ENCODE results near the gene SMC6.
A peak's percentile ranks its signal among the peaks of the same experiment; 100 is the strongest.

The SMC6 gene

GRCh38 chr2:17616405-17616804, 137.2 kb downstream of the SMC6 start:
- in situ Hi-C loops (cut with HindIII; ENCODE audit: low pct_ligation_motif_present, low sequenced_read_pairs), result no loop called here
- Histone ChIP-seq H3K36me3 (replicated peaks) (no peaks in the 10 kb centered on the region), H3K4me3 (ENCODE audit: low read depth, low read length) (no peak overlapping the region), H3K27me3 (replicated peaks) (no peaks in the 10 kb centered on the region), H3K27ac (no peak overlapping the region)
- no peak for TF ChIP-seq CTCF (IDR thresholded peaks at IDR 0.05; ENCODE audit: low read depth, low read length, missing control alignments)
- DNase-seq, result no peak

- H3K27me3 ChIP-seq (replicated peaks), result no peaks in the 10 kb centered on the region
- DNase-seq, result peak; percentile 15
Observed at GRCh38 chr2:17615728-17616351, 137.8 kb downstream of the SMC6 start.

GRCh38 chr2:17615147-17615546, 138.5 kb downstream of the SMC6 start:
- no peak for DNase-seq
- H3K27me3 ChIP-seq (replicated peaks), result no peaks in the 10 kb centered on the region
- H3K27ac ChIP-seq, result no peak overlapping the region
- no peak for TF ChIP-seq CTCF (IDR thresholded peaks at IDR 0.05; ENCODE audit: low read depth, low read length, missing control alignments)
- in situ Hi-C loops (cut with HindIII; ENCODE audit: low pct_ligation_motif_present, low sequenced_read_pairs), result no loop called here
- no peak overlapping the region for H3K4me3 ChIP-seq (ENCODE audit: low read depth, low read length)
- H3K36me3 ChIP-seq (replicated peaks), result no peaks in the 10 kb centered on the region

More at GRCh38 chr2:17615728-17616351, 137.8 kb downstream of the SMC6 start:
- in situ Hi-C loops (cut with HindIII; ENCODE audit: low pct_ligation_motif_present, low sequenced_read_pairs), result no loop called here
- no peak for TF ChIP-seq CTCF (IDR thresholded peaks at IDR 0.05; ENCODE audit: low read depth, low read length, missing control alignments)
- Histone ChIP-seq H3K4me3 (ENCODE audit: low read depth, low read length) (no peak overlapping the region), H3K36me3 (replicated peaks) (no peaks in the 10 kb centered on the region), H3K27ac (no peak overlapping the region)

GRCh38 chr2:17614174-17614930, 139.3 kb downstream of the SMC6 start:
- TF ChIP-seq CTCF (IDR thresholded peaks at IDR 0.05; ENCODE audit: low read depth, low read length, missing control alignments), result no peak
- H3K36me3 ChIP-seq (replicated peaks), result no peaks in the 10 kb centered on the region
- in situ Hi-C loops (cut with HindIII; ENCODE audit: low pct_ligation_motif_present, low sequenced_read_pairs), result no loop called here

More at GRCh38 chr2:17614174-17614930, 139.3 kb downstream of the SMC6 start:
- Histone ChIP-seq H3K27ac (no peak overlapping the region), H3K27me3 (replicated peaks) (no peaks in the 10 kb centered on the region), H3K4me3 (ENCODE audit: low read depth, low read length) (no peak overlapping the region)
- DNase-seq, result no peak

All from brain microvascular endothelial cell (primary cell).